Ishikawa (cell line): ENCODE data around the gene ARID5B.

Source experiments
- CEBPB ChIP-seq: IDR thresholded peaks from 2 replicates; pipeline ENCODE4 v1.6.1; 2012
- CREB1 ChIP-seq: IDR thresholded peaks from 2 replicates; pipeline ENCODE4 v1.6.1; 2012; ENCODE audit warnings: low read depth
- EGR1 ChIP-seq: IDR thresholded peaks from 2 replicates; pipeline ENCODE4 v1.6.1; 2012
- EP300 ChIP-seq: IDR thresholded peaks from 2 replicates; pipeline ENCODE4 v1.6.1; 2012; ENCODE audit warnings: borderline replicate concordance
- FOXM1 ChIP-seq: IDR thresholded peaks from 2 replicates; pipeline ENCODE4 v1.6.1; 2012; ENCODE audit warnings: low read depth, borderline replicate concordance
- MAX ChIP-seq: IDR thresholded peaks from 2 replicates; pipeline ENCODE4 v1.6.1; 2012
- NFIC ChIP-seq: IDR thresholded peaks from 2 replicates; pipeline ENCODE4 v1.6.1; 2012
- RAD21 ChIP-seq: IDR thresholded peaks from 2 replicates; pipeline ENCODE4 v1.6.1; 2012; ENCODE audit warnings: low read depth
- REST ChIP-seq: IDR thresholded peaks from 2 replicates; pipeline ENCODE4 v1.6.1; 2012; ENCODE audit warnings: low read depth, mild to moderate bottlenecking
- TAF1 ChIP-seq: IDR thresholded peaks from 2 replicates; pipeline ENCODE4 v1.6.1; 2012; ENCODE audit warnings: low read depth, mild to moderate bottlenecking
- TCF12 ChIP-seq: IDR thresholded peaks from 2 replicates; pipeline ENCODE4 v1.6.1; 2012; ENCODE audit warnings: low read depth
- TEAD4 ChIP-seq: IDR thresholded peaks from 2 replicates; pipeline ENCODE4 v1.6.1; 2012
- YY1 ChIP-seq: IDR thresholded peaks from 2 replicates; pipeline ENCODE4 v1.6.1; 2012; ENCODE audit warnings: low read depth
- ZBTB7A ChIP-seq: IDR thresholded peaks from 2 replicates; pipeline ENCODE4 v1.6.1; 2012; ENCODE audit warnings: low read depth
- TF ChIP-seq, protein P1 (sequence below): IDR thresholded peaks from 2 replicates; pipeline ENCODE4 v1.6.1; 2012

The ARID5B gene

GRCh38 chr10:62002753-62003152 lies 101.3 kb downstream of the ARID5B start:
- TF ChIP-seq RAD21 (no peak), ZBTB7A (no peak), EP300 (no peak), FOXM1 (no peak), CEBPB (no peak), NFIC (no peak), YY1 (no peak), TCF12 (no peak), EGR1 (no peak), REST (no peak), CREB1 (no peak), MAX (no peak), TEAD4 (no peak), TAF1 (no peak)
- TF ChIP-seq, protein P1, sequence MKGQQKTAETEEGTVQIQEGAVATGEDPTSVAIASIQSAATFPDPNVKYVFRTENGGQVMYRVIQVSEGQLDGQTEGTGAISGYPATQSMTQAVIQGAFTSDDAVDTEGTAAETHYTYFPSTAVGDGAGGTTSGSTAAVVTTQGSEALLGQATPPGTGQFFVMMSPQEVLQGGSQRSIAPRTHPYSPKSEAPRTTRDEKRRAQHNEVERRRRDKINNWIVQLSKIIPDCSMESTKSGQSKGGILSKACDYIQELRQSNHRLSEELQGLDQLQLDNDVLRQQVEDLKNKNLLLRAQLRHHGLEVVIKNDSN = no peak

GRCh38 chr10:62004042-62004441 lies 102.5 kb downstream of the ARID5B start:
- TF ChIP-seq YY1 = no peak
- TF ChIP-seq CREB1 = no peak

GRCh38 chr10:62005281-62005680 lies 103.8 kb downstream of the ARID5B start:
- TF ChIP-seq YY1 = no peak
- TF ChIP-seq EGR1 = no peak
- TF ChIP-seq, protein P1 = no peak
- no peak for TF ChIP-seq MAX
- TF ChIP-seq ZBTB7A = no peak
- TF ChIP-seq TAF1 = no peak
- no peak for TF ChIP-seq CEBPB
- no peak for TF ChIP-seq TCF12

- no peak for TF ChIP-seq ZBTB7A
- TF ChIP-seq EP300 = no peak
- no peak for TF ChIP-seq FOXM1
- TF ChIP-seq TAF1 = no peak
- no peak for TF ChIP-seq EGR1
- TF ChIP-seq YY1 = no peak
- TF ChIP-seq RAD21 = no peak
- no peak for TF ChIP-seq REST
- TF ChIP-seq CEBPB = no peak
- no peak for TF ChIP-seq MAX
- no peak for TF ChIP-seq CREB1
- no peak for TF ChIP-seq TEAD4
- TF ChIP-seq, protein P1 = no peak
- TF ChIP-seq NFIC = no peak
- no peak for TF ChIP-seq TCF12
These were observed 104.2 kb downstream of the ARID5B start for GRCh38 chr10:62005687-62006086.

GRCh38 chr10:62007145-62007544 lies 105.6 kb downstream of the ARID5B start:
- TF ChIP-seq EP300 (no peak), CEBPB (no peak), CREB1 (no peak), TEAD4 (no peak)

- TF ChIP-seq TAF1 (no peak), TEAD4 (no peak), FOXM1 (no peak), CREB1 (no peak), REST (no peak), NFIC (no peak), EGR1 (no peak)
- TF ChIP-seq, protein P1 = no peak
These were observed 106.7 kb downstream of the ARID5B start for GRCh38 chr10:62008196-62008595.
